ENCODE measurements around the gene TSPYL4. TPM values are rescaled to one million over a fixed set of nuclear protein-coding genes. Genes with fewer than 3 reads are reported as not detected.

The TSPYL4 gene
- total RNA-seq, 2 experiments from 2014 or later: 16.9 TPM

- Mint-ChIP-seq H3K36me3 (ENCODE audit: low read depth) (peaks cover 27% of the 10 kb centered on the region), H3K27ac (no peak overlapping the region), H3K4me3 (no peak overlapping the region), H3K27me3 (no peaks in the 10 kb centered on the region), H3K9me3 (peaks cover 12% of the 10 kb centered on the region), H3K4me1 (peaks cover 7% of the 10 kb centered on the region)
- DNase-seq: no peak
- ChIA-PET CTCF (interaction anchor here (0.6 to 2.2 kb wide), 19 partner anchors 9 to 303 kb away, joined by 3 to 16 read pairs (median 5); partner anchors contain the start of genes RWDD1, TSPYL1 and TSPYL4), POLR2A (interaction anchor here (1.2 to 2.7 kb wide), 4 partner anchors 9 to 303 kb away, joined by 7 to 23 read pairs (median 10); partner anchors contain the start of genes RWDD1, TSPYL1 and TSPYL4)
These were observed 14.1 kb upstream of the TSPYL4 start for GRCh38 chr6:116267836-116268588.

- ChIA-PET CTCF (interaction anchor here (0.9 to 1.9 kb wide), 3 partner anchors 13 to 304 kb away, joined by 3 to 6 read pairs (median 4); partner anchors contain the start of genes RWDD1 and TSPYL4), POLR2A (interaction anchor here (2.1 to 2.7 kb wide), 2 partner anchors 12 to 13 kb away, joined by 11 to 23 read pairs; partner anchors contain the start of genes TSPYL1 and TSPYL4)
- H3K9me3 Mint-ChIP-seq: peaks cover 15% of the 10 kb centered on the region
- no peak overlapping the region for H3K4me3 Mint-ChIP-seq
- peaks cover 7% of the 10 kb centered on the region for H3K4me1 Mint-ChIP-seq
- no peak overlapping the region for H3K27ac Mint-ChIP-seq
- H3K27me3 Mint-ChIP-seq: no peaks in the 10 kb centered on the region
- H3K36me3 Mint-ChIP-seq (ENCODE audit: low read depth): peaks cover 30% of the 10 kb centered on the region
- no peak for DNase-seq
These were observed 12.9 kb upstream of the TSPYL4 start for GRCh38 chr6:116266803-116267202.

GRCh38 chr6:116265041-116265829, 11.4 kb upstream of the TSPYL4 start:
- no peaks in the 10 kb centered on the region for H3K27me3 Mint-ChIP-seq
- no peak overlapping the region for H3K27ac Mint-ChIP-seq
- H3K36me3 Mint-ChIP-seq (ENCODE audit: low read depth): peaks cover 25% of the 10 kb centered on the region
- peaks cover 15% of the 10 kb centered on the region for H3K9me3 Mint-ChIP-seq
- no peak overlapping the region for H3K4me3 Mint-ChIP-seq
- CTCF ChIA-PET: no interaction called here
- POLR2A ChIA-PET: no interaction called here
- peaks cover 7% of the 10 kb centered on the region for H3K4me1 Mint-ChIP-seq
- DNase-seq: no peak

GRCh38 chr6:116263353-116263752, 9.5 kb upstream of the TSPYL4 start:
- H3K36me3 Mint-ChIP-seq (ENCODE audit: low read depth): peaks cover 25% of the 10 kb centered on the region
- ChIA-PET POLR2A (no interaction called here), CTCF (no interaction called here)
- peaks cover 3% of the 10 kb centered on the region for H3K4me1 Mint-ChIP-seq
- H3K4me3 Mint-ChIP-seq: no peak overlapping the region
- no peak overlapping the region for H3K27ac Mint-ChIP-seq
- no peak for DNase-seq
- H3K9me3 Mint-ChIP-seq: peaks cover 15% of the 10 kb centered on the region
- no peaks in the 10 kb centered on the region for H3K27me3 Mint-ChIP-seq

GRCh38 chr6:116258520-116258919, 4.6 kb upstream of the TSPYL4 start:
- Mint-ChIP-seq H3K27me3 (no peaks in the 10 kb centered on the region), H3K4me1 (no peaks in the 10 kb centered on the region), H3K9me3 (peaks cover 8% of the 10 kb centered on the region), H3K27ac (no peak overlapping the region), H3K36me3 (ENCODE audit: low read depth) (peaks cover 10% of the 10 kb centered on the region), H3K4me3 (no peak overlapping the region)
- POLR2A ChIA-PET: interaction anchor here (3.0 kb wide), 1 partner anchor 21 kb away, joined by 10 read pairs; the partner anchor contains the start of gene TSPYL1
- no peak for DNase-seq
- CTCF ChIA-PET: no interaction called here

- H3K4me3 Mint-ChIP-seq: no peak overlapping the region
- CTCF ChIA-PET: interaction anchor here (1.8 kb wide), 1 partner anchor 12 kb away, joined by 4 read pairs; no protein-coding TSS in a partner anchor
- POLR2A ChIA-PET: interaction anchor here (0.6 to 7.6 kb wide), 2 partner anchors 22 to 48 kb away, joined by 3 to 98 read pairs; partner anchors contain the start of gene TSPYL1
These were observed 2.8 kb upstream of the TSPYL4 start for GRCh38 chr6:116256694-116257093.

GRCh38 chr6:116255246-116255800, 1.4 kb upstream of the TSPYL4 start:
- H3K9me3 Mint-ChIP-seq: no peaks in the 10 kb centered on the region
- no peak overlapping the region for H3K27ac Mint-ChIP-seq
- peaks cover 11% of the 10 kb centered on the region for H3K4me1 Mint-ChIP-seq
- no peak overlapping the region for H3K4me3 Mint-ChIP-seq
- CTCF ChIA-PET: interaction anchor here (1.1 to 2.7 kb wide), 5 partner anchors 13 to 316 kb away, joined by 4 to 10 read pairs (median 5); partner anchors contain the start of gene RWDD1
- POLR2A ChIA-PET: interaction anchor here (1.5 to 7.6 kb wide), 4 partner anchors 13 to 316 kb away, joined by 5 to 98 read pairs (median 10); partner anchors contain the start of genes RWDD1 and TSPYL1
- no peaks in the 10 kb centered on the region for H3K27me3 Mint-ChIP-seq
- peaks cover 6% of the 10 kb centered on the region for H3K36me3 Mint-ChIP-seq (ENCODE audit: low read depth)
- no peak for DNase-seq

More at GRCh38 chr6:116256694-116257093, 2.8 kb upstream of the TSPYL4 start:
- H3K27me3 Mint-ChIP-seq: no peaks in the 10 kb centered on the region
- no peak for DNase-seq
- H3K4me1 Mint-ChIP-seq: no peaks in the 10 kb centered on the region
- H3K27ac Mint-ChIP-seq: no peak overlapping the region
- H3K9me3 Mint-ChIP-seq: no peaks in the 10 kb centered on the region
- no peaks in the 10 kb centered on the region for H3K36me3 Mint-ChIP-seq (ENCODE audit: low read depth)

GRCh38 chr6:116254297-116255056, 602 bp upstream of the TSPYL4 start:
- Mint-ChIP-seq H3K27ac (no peak overlapping the region), H3K36me3 (ENCODE audit: low read depth) (peaks cover 8% of the 10 kb centered on the region), H3K27me3 (no peaks in the 10 kb centered on the region), H3K9me3 (no peaks in the 10 kb centered on the region), H3K4me3 (no peak overlapping the region), H3K4me1 (peaks cover 16% of the 10 kb centered on the region)
- POLR2A ChIA-PET: interaction anchor here (0.6 to 7.6 kb wide), 8 partner anchors 9 to 317 kb away, joined by 3 to 98 read pairs (median 7); partner anchors contain the start of genes NT5DC1, RWDD1 and TSPYL1
- DNase-seq: no peak
- CTCF ChIA-PET: interaction anchor here (0.5 to 2.7 kb wide), 9 partner anchors 9 to 317 kb away, joined by 3 to 12 read pairs (median 5); partner anchors contain the start of genes RWDD1 and TSPYL1

- H3K36me3 Mint-ChIP-seq (ENCODE audit: low read depth): peaks cover 8% of the 10 kb centered on the region
- H3K27ac Mint-ChIP-seq: no peak overlapping the region
- CTCF ChIA-PET: interaction anchor here (1.1 to 2.7 kb wide), 5 partner anchors 14 to 141 kb away, joined by 3 to 12 read pairs (median 4); partner anchors contain the start of gene TSPYL1
These were observed 729 bp downstream of the TSPYL4 start for GRCh38 chr6:116253188-116253504.

GRCh38 chr6:116251568-116252384, 2.1 kb downstream of the TSPYL4 start:
- Mint-ChIP-seq H3K27ac (peak overlapping the region; percentile 47), H3K9me3 (no peaks in the 10 kb centered on the region), H3K4me1 (peaks cover 21% of the 10 kb centered on the region), H3K4me3 (peak overlapping the region; percentile 40), H3K36me3 (ENCODE audit: low read depth) (peaks cover 8% of the 10 kb centered on the region), H3K27me3 (no peaks in the 10 kb centered on the region)
- DNase-seq: no peak
- ChIA-PET CTCF (interaction anchor here (0.9 kb wide), 1 partner anchor 33 kb away, joined by 3 read pairs; no protein-coding TSS in a partner anchor), POLR2A (interaction anchor here (1.1 to 7.6 kb wide), 4 partner anchors 13 to 320 kb away, joined by 3 to 98 read pairs (median 4); partner anchors contain the start of gene TSPYL1)

More at GRCh38 chr6:116253188-116253504, 729 bp downstream of the TSPYL4 start:
- POLR2A ChIA-PET: interaction anchor here (0.7 to 7.6 kb wide), 7 partner anchors 8 to 326 kb away, joined by 3 to 98 read pairs (median 4); partner anchors contain the start of genes RWDD1 and TSPYL1
- DNase-seq: no peak
- Mint-ChIP-seq H3K27me3 (no peaks in the 10 kb centered on the region), H3K4me3 (no peak overlapping the region), H3K9me3 (no peaks in the 10 kb centered on the region), H3K4me1 (peaks cover 21% of the 10 kb centered on the region)

- no peaks in the 10 kb centered on the region for H3K9me3 Mint-ChIP-seq
- peaks cover 12% of the 10 kb centered on the region for H3K36me3 Mint-ChIP-seq (ENCODE audit: low read depth)
- peaks cover 21% of the 10 kb centered on the region for H3K4me1 Mint-ChIP-seq
- no peak for DNase-seq
- H3K4me3 Mint-ChIP-seq: no peak overlapping the region
- no peak overlapping the region for H3K27ac Mint-ChIP-seq
- ChIA-PET POLR2A (no interaction called here), CTCF (no interaction called here)
- no peaks in the 10 kb centered on the region for H3K27me3 Mint-ChIP-seq
These were observed 5.3 kb downstream of the TSPYL4 start for GRCh38 chr6:116248577-116248976.

Data from activated CD4-positive, alpha-beta memory T cell treated with anti-CD3 and anti-CD28 coated beads, Interleukin-2, amount 10 ng/mL, durations not matched to agents 7 days and 5 days (primary cell).